Measurements from ENCODE around the gene STAC3.

GRCh38 chr12:57196956-57197355 is 54.0 kb downstream of the STAC3 start:
- no peak for TF ChIP-seq SP2 (tag by site-specific recombination; IDR thresholded peaks at IDR 0.05)
- no peak for TF ChIP-seq ZNF792 (tag by site-specific recombination; IDR thresholded peaks at IDR 0.05)
- TF ChIP-seq, protein P1, sequence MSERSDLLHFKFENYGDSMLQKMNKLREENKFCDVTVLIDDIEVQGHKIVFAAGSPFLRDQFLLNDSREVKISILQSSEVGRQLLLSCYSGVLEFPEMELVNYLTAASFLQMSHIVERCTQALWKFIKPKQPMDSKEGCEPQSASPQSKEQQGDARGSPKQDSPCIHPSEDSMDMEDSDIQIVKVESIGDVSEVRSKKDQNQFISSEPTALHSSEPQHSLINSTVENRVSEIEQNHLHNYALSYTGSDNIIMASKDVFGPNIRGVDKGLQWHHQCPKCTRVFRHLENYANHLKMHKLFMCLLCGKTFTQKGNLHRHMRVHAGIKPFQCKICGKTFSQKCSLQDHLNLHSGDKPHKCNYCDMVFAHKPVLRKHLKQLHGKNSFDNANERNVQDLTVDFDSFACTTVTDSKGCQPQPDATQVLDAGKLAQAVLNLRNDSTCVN (tag by site-specific recombination; optimal IDR thresholded peaks at IDR 0.05), result no peak
- TF ChIP-seq ZNF324 (tag by site-specific recombination; IDR thresholded peaks at IDR 0.05), result no peak
- TF ChIP-seq, protein P2, sequence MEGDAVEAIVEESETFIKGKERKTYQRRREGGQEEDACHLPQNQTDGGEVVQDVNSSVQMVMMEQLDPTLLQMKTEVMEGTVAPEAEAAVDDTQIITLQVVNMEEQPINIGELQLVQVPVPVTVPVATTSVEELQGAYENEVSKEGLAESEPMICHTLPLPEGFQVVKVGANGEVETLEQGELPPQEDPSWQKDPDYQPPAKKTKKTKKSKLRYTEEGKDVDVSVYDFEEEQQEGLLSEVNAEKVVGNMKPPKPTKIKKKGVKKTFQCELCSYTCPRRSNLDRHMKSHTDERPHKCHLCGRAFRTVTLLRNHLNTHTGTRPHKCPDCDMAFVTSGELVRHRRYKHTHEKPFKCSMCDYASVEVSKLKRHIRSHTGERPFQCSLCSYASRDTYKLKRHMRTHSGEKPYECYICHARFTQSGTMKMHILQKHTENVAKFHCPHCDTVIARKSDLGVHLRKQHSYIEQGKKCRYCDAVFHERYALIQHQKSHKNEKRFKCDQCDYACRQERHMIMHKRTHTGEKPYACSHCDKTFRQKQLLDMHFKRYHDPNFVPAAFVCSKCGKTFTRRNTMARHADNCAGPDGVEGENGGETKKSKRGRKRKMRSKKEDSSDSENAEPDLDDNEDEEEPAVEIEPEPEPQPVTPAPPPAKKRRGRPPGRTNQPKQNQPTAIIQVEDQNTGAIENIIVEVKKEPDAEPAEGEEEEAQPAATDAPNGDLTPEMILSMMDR (tag by site-specific recombination; IDR thresholded peaks at IDR 0.05), result no peak
- TF ChIP-seq, protein P3, sequence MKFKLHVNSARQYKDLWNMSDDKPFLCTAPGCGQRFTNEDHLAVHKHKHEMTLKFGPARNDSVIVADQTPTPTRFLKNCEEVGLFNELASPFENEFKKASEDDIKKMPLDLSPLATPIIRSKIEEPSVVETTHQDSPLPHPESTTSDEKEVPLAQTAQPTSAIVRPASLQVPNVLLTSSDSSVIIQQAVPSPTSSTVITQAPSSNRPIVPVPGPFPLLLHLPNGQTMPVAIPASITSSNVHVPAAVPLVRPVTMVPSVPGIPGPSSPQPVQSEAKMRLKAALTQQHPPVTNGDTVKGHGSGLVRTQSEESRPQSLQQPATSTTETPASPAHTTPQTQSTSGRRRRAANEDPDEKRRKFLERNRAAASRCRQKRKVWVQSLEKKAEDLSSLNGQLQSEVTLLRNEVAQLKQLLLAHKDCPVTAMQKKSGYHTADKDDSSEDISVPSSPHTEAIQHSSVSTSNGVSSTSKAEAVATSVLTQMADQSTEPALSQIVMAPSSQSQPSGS (tag by site-specific recombination; IDR thresholded peaks at IDR 0.05; ENCODE audit: low read depth), result no peak
- TF ChIP-seq ZNF558 (tag by site-specific recombination; IDR thresholded peaks at IDR 0.05), result no peak

Data from HEK293 (cell line).